HG02870 (cell line): ENCODE results near the gene CYTH3.
"Not testable (repeated sequence)": the region's sequence is repeated elsewhere in the genome, so short reads cannot be mapped to it uniquely, and the experiment has no call there.

Experiments
- ATAC-seq: cut with Tn5 transposase; IDR thresholded peaks from one replicate; pipeline ENCODE4 v1.9.1; 2021; ENCODE audit warnings: mild to moderate bottlenecking, moderate library complexity; ENCODE audit not compliant: unreplicated experiment

Gene CYTH3

DNA sequence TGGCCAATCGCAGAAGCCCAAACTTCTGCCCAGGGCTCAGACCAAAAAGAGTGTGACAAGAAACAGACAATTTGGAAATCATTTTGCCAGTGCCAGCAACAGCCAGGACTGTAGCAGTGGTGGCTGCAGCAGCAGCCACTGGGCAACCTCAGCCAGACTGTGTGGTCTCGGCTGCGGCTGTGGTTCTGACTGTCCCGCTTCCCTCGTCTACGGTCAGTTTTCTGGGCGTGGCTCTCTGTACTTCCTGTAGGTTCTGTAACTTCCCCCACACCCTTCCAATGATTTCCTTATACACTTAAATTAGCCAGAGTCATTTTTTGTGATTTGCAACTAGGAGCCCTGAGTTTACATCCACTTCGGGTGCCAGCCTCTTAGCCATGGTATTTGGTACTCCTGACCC lies 39.9 kb downstream of the CYTH3 start:
- no peak for ATAC-seq

DNA sequence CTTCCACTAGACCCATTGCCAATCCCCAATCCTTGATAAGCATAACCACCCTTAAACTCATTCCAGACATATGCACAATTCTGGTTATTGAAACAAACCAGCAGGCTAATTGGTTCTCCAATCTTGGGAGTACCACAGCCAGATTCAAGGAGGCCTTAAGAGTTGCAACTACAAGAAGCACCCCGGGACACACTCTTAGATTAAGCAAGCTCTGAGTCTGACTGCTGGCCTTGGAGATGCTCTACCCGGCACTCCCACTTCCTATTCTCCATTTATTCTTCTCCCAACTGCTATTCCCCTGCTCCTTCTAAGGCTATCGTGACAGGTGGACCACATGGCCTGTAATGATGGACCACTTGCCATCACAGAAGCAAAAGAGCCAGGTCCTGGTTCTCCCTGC lies 40.3 kb downstream of the CYTH3 start:
- no peak for ATAC-seq

DNA sequence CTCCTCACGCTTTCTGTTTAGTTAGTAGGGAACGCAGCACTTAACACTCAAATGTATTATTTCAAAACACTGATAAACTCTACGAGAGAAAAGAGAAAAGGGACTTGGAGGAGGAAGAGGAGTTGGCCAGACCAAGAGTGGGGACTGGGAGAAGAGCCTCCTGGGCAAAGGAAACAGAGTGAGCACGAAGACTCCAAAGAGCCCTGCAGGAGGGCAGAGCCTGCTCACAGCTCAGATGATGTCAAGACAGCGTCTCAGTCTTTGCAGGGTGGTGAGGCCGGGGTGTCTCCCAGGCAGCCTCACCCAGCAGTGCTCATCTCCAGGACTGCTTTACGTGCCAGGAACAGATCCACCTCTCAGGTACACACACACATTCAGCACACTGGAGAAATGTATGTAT lies 41.2 kb downstream of the CYTH3 start:
- no peak for ATAC-seq

DNA sequence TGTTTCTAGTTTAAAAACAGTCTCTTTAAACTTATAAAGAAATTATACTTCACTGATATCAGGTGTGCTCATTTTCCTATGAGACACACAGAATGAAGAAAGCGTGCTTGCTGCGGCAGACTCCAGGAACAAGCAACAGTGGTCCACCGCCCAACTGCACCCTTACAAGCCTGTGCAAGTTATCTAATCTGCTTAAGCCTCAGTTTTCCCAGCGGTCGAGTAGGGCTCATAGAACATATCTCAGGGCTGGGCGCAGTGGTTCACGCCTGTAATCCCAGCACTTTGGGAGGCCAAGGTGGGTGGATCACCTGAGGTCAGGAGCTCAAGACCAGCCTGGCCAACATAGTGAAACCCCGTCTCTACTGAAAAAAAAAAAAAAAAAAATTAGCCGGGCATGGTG lies 43.1 kb downstream of the CYTH3 start:
- not testable (repeated sequence) for ATAC-seq

DNA sequence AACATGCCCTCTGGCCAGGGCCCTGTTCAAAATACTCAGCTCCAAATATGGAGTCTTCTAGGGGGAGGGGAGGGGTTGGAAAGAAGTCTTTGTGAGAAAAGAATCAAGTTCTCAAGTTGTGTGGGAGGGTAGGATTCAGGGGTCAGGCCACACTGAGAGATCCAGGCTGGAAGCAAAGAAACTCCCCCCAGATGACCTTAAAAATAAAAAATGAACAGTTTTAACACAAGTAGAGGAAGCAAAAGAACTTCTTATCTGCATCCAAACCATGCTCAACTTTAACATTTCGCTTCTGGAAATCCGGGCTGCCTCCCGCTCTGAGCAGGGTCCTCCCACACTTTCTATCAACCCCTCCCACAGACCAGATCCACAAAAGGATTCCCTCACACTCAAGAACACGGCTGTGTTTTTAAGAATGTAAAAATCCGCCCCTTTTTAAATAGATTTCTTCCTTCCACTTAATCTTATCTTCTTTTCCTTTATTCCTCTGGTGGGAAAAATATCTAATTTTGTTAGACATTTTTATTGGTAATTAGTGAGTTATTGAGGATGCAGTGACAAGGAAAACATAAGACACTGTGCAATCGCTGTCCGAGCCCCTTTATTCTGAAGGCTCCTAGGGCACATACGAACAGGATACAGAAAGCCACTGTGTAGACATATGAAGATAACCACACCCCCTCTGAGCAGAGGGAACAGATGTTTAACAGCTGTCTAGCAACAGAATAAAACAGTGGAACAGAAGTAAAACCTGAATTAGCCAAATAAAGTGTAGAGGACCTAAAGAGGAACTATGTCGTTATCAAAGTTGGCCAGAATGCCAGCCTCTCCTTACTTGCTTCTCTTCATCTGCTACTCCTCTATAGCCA lies 43.8 kb downstream of the CYTH3 start:
- peak; percentile 78 for ATAC-seq

DNA sequence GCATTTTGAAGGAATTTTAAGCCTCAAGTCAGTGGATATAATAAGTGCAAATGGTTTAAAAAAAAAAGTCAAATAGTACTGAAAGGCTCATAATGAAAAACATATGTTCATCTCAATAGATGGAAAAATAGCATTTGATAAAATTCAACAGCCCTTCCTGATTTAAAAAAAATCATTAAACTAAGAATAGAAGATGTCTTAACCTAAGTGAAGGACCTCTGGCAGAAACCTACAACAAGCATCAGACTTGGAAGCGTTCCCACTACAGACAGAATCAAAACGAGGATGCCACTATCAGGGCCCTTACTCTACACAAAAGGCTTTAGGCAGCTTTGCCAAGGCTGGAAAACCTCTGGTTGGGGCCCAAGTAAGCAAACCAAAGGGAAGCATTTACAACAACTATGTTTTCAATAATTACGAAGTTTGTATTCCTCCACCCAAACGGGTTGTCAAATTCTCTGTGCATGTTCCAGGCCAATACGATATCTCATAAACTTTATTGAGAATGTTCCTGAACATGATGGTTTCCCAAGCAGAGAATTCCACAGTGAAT lies 45.1 kb downstream of the CYTH3 start:
- ATAC-seq: no peak

DNA sequence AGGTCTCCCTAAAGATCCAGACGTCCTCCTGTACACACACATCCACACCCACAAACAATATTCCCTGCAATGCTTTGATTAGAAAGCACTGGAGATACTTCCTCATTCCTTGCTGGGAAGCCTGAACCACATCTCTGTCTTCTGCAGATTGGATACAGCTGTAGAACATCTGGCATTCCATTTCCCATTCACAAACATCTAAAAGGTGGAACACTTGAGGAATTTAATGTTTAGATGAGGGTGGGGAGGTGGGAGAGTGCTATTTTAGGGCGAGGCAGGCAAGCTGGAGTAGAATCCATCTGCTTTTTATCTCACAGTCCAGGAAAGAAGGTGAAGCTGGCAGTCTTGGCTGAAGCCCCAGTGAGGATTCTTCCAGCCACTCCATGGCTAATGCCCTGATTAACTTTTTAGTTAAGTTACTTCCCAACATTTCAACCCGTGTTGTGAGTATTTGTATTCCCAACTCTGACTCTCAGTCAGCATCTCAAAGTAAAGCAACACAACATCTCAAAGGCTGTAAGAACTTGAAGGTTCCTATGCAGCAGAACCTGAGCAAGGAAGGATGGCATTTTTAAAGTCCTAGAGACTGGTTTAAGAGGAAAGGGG lies 46.1 kb downstream of the CYTH3 start:
- no peak for ATAC-seq

DNA sequence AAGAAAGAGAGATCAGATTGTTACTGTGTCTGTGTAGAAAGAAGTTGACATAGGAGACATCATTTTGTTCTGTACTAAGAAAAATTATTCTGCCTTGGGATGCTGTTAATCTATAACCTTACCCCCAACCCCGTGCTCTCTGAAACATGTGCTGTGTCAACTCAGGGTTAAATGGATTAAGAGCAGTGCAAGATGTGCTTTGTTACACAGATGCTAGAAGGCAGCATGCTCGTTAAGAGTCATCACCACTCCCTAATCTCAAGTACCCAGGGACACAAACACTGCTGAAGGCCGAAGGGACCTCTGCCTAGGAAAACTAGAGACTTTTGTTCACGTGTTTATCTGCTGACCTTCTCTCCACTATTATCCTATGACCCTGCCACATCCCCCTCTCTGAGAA lies 49.0 kb downstream of the CYTH3 start:
- ATAC-seq: not testable (repeated sequence)

DNA sequence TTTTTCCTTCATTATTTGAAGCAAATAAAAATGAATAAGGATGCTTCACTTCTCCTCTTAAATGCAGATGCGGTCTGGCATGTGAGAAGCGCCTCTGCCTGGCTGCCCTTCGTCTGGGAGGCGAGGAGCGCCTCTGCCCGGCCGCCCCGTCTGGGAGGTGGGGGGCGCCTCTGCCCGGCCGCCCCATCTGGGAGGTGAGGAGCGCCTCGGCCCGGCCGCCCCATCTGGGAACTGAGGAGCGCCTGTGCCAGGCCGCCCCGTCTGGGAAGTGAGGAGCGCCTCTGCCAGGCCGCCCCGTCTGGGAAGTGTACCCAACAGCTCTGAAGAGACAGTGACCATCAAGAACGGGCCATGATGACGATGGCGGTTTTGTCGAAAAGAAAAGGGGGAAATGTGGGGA lies 49.4 kb downstream of the CYTH3 start:
- not testable (repeated sequence) for ATAC-seq

DNA sequence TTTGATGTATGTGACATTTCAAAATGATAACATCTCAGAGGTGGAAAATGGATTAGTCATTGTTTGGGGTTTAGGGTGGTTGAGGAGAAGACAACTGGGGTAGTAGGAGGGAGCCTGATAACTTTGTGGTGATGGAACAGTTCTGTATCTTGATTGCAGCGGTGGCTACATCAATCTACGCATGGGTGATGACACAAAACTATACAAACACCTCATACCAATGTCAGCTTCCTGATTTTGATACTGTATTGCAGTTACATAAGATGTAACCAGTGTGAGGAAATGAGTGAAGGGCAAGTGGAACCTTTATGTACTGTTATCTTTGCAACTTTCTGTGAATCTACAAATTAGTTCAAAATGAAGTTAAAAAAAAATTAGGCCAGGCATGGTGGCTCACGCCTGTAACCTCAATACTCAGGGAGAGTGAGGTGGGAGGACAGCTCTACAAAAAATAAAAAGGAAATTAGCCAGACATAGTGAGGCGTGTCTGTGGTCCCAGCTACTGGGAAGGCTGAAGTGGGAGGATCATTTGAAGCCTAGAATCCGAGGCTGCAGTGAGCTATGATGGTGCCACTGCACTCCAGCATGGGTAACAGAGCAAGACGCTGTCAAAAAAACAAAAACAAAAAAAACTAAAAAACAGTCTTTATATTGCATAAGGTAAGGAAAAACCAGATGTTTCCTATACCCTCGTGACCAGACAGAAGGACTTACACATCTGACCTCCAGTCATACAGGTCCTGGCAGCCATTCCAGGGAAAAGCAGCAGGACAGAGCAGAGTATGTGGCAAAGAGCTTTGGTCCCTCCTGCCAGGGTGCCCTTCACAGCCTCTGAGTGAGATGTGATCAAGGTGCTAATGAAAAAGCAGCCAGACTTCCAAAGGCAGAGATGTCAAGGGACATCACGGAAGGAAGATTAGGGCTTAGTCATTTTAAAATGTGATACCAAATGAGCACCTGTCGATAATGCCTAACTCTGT lies 50.8 kb downstream of the CYTH3 start:
- peak; percentile 50 for ATAC-seq

DNA sequence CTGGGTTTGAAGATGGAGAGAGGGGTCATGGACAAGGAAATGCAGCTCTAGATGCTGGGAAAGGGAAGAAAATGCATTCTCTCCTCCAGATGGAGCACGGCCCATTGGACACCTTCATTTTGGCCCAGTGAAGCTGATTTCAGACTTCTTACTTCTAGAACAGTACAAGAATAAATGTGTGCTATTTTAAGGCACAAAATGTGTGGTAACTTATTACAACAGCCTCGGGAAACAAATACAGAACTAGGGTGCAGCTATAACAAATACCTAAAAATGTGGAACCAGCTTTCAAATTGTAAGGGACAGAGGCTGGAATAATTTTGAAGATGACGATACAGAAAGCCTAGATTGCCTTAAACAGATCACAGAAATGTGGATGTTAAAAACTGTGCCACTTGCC lies 54.1 kb downstream of the CYTH3 start:
- ATAC-seq: no peak

DNA sequence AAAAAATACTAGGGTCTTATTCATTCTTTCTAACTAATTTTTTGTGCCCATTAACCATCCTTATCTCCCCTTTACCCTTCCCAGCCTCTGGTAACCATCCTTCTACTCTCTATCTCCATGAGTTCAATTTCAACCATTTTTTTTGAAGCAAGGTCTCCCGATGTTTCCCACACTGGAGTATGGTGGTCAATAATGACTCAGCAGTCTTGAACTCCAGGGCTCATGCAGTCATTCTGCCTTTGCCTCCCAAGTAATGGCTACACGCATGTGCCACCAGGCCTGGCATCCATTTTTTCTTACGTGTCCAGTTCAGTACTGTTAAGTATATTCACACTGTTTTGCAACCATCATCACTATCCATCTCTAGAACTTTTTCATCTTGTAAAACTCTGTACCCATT lies 60.4 kb downstream of the CYTH3 start:
- no peak for ATAC-seq

DNA sequence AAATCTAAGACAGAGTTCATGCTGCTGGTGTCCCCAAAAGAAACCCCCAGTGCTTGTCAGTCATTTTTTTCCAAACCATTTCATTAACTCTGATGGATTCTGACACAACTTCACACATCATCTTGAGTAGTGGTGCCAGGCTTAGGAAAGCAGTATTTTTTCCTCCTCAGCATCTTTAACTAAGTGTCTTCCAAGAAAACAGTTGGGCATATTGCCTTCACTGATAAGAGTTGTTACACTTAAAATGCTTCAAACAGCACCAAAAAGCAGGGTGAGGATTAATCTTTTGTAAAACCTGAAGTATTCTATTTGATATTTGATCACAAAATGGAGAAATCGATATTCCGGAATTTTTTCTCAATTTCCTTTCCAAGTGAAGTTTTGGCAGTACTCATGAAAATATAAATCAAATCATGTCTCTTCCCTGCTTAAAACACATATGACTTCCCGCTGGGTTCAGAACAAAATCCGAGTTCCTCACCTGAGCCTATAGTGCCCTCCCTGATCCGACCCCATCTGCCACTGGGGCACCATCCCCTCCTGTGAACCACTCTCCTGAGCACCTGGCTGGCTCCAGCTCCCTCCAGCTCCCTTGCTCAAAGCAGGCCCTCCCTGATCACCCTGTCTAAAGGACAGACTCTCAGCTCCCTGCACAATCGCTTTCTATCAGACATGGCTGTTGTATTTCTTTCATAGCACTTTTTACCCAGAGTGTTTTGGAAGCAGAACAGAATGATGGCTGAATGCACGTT lies 61.6 kb downstream of the CYTH3 start:
- ATAC-seq: no peak

DNA sequence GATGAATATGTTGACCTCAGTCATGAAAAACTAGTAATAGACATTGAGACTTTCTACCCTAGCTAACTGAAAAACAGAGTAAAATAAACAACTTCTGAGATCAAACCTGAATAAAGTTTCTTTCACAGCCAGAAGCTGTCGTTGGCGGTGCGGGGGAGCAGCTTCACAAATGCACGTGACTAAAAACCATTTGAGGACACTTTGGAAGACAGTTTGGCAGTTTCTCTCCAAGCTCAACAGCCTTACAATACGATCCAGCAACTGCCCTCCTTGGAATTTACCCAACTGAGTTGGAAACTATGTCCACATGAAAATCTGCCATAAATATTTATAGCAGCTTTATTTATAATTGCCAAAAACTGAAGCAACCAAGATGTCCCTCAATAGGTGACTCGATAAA lies 63.1 kb downstream of the CYTH3 start:
- no peak for ATAC-seq

DNA sequence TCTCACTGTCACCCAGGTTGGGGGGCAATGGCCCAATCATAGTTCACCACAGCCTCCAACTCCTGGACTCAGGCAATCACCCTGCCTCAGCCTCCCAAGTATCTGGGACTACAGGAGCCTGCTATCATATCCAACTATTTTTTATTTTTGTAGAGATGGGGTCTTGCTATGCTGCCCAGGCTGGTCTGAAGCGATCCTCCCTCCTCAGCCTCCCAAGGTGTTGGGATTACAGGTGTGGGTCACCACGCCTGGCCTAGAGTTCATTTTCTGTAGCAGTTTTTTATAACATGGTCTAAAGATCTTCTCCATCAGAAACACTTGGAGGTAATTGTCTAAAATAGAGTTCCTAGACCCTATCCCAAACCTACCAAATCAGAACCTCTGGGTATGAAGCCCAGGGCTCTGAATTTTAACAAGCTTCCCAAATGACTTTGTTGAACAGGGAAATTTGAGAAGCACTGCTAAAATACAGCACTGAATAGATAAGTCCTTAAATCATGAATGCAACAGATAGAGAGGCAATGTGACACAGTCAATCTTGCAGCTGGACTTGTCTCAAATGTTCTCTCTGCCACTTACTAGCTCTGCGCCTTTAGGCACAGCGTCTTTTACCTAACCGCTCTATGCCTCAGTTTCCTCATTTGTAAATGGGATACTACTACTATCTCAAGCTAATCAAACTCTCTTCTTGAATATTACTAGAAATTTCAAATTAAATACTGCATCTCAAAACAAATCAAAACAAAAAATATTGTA lies 63.7 kb downstream of the CYTH3 start:
- ATAC-seq: no peak

DNA sequence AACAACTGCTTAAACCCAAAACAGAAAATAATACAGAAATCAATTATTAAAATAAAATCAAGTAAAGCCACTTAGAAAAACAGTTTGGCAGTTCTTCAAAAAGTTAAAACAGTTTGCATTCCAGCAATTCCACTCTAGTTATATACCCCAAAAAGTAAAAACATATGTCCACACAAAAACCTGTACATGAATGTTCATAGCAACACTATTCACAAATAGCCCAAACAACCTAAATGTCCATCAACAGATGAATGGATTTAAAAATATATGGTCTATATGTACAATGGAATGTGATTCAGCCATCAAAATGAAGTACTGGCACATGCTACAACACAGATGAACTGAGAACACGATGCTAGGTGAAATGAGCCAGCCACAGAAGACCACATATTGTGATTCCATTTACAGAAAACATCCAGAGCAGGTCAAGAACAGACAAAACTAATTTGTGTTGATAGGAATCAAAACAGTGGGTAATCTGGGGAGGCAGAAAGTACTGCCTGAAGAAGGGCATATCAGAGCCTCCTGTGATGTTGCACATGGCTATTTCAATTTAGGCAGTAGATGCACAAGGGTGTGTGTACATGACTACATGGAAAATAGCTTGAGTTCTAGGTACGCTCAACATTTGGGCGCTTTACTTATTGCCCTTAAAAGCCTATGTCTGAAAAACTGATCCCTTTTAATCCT lies 66.3 kb downstream of the CYTH3 start:
- ATAC-seq: no peak

DNA sequence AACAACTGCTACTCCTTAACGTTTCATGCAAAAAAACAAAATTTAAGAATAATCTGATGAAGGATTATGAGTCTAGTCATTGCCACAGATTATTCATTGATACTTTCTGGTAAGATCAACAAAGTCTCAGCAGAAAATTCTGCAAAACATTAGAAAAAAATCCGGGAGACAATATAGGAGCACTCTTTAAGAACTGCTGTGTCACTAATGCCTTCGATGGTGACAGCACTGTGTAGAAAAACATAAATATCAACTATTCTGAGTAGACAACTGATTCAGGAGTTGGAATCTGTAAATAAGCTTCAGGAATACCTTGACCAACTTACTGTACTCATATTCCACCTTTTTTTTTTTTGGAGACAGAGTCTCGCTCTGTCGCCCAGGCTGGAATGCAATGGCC lies 69.0 kb downstream of the CYTH3 start:
- ATAC-seq: no peak

DNA sequence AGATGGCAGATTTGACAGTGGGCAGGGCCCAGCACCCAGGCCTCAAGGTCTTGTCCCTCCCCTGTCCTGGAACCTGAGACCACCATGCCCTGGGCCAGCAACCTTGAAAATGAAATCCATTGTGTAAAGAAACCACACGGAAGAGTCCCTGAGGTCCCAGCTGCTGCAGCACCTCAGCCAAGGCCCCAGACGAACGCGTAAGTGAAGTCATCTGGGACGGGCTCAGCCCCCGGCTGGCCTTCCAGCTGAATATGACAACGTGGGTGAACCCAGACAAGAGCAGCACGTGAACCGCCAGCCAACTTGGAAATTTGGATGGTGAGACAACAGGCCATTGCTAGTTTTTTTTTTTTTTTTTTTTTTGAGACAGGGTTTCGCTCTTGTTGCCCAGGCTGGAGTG lies 70.3 kb downstream of the CYTH3 start:
- no peak for ATAC-seq

DNA sequence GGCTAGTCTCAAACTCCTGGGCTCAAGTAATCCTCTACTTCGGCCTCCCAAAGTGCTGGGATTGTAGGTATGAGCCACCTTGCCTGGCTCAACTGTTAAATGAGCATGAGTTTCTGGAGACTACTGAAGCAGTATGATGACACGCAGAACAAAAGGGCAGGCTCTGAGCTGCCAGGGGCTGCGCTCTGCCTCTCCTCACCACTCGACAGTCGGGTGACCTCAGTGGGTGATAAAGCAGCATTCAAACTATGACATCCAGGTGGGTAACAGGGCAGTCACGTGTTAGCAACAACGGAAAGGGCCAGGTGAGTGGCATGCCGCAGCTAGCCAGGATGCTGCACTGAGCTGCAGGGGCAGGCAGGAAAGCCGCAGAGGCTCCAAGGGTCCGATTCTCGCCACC lies 71.5 kb downstream of the CYTH3 start:
- no peak for ATAC-seq
